GM19035 (cell line): ENCODE data around the gene B9D1.

Experiments used
- ATAC-seq: cut with Tn5 transposase; IDR thresholded peaks from one replicate; pipeline ENCODE4 v1.9.1; 2021; ENCODE audit not compliant: unreplicated experiment

Gene B9D1

GRCh38 chr17:19362277-19363113, at the start of gene B9D1:
TSS of gene B9D1 (minus strand) at chr17:19362723. CDS start at chr17:19362569, 154 bp downstream.
- peak; percentile 83 for ATAC-seq

GRCh38 chr17:19411631-19412030, 49.1 kb upstream of the B9D1 start:
- no peak for ATAC-seq

GRCh38 chr17:19410875-19411620, 48.5 kb upstream of the B9D1 start, which contains the start of gene RNF112:
TSS of gene RNF112 (plus strand) at chr17:19411232. CDS start at chr17:19411409, 177 bp downstream.
- no peak for ATAC-seq

- no peak for ATAC-seq
Measured at GRCh38 chr17:19410091-19410490, 47.6 kb upstream of the B9D1 start.

- ATAC-seq, result no peak
Measured at GRCh38 chr17:19409509-19409908, 47.0 kb upstream of the B9D1 start.

- no peak for ATAC-seq
Measured at GRCh38 chr17:19409066-19409465, 46.5 kb upstream of the B9D1 start.

- ATAC-seq, result no peak
Measured at GRCh38 chr17:19408346-19408710, 45.8 kb upstream of the B9D1 start.

GRCh38 chr17:19407601-19408345, 45.2 kb upstream of the B9D1 start:
- no peak for ATAC-seq

GRCh38 chr17:19405114-19405513, 42.6 kb upstream of the B9D1 start:
- no peak for ATAC-seq

- ATAC-seq, result no peak
Measured at GRCh38 chr17:19404264-19404663, 41.7 kb upstream of the B9D1 start.

GRCh38 chr17:19403021-19403420, 40.5 kb upstream of the B9D1 start:
- no peak for ATAC-seq

GRCh38 chr17:19402171-19402570, 39.6 kb upstream of the B9D1 start:
- no peak for ATAC-seq

- ATAC-seq, result no peak
Measured at GRCh38 chr17:19401321-19402010, 38.9 kb upstream of the B9D1 start.

- no peak for ATAC-seq
Measured at GRCh38 chr17:19399750-19400450, 37.4 kb upstream of the B9D1 start.

GRCh38 chr17:19398301-19399181, 36.0 kb upstream of the B9D1 start:
- ATAC-seq, result no peak

- ATAC-seq, result no peak
Measured at GRCh38 chr17:19397556-19398041, 35.1 kb upstream of the B9D1 start.

GRCh38 chr17:19392303-19392702, 29.8 kb upstream of the B9D1 start:
- no peak for ATAC-seq

GRCh38 chr17:19391432-19391831, 28.9 kb upstream of the B9D1 start:
- no peak for ATAC-seq

- ATAC-seq, result no peak
Measured at GRCh38 chr17:19390951-19391350, 28.4 kb upstream of the B9D1 start.
